ENCODE measurements around the gene PADI3.
"Not testable (repeated sequence)": the region's sequence is repeated elsewhere in the genome, so short reads cannot be mapped to it uniquely, and the experiment has no call there.

The PADI3 gene

DNA sequence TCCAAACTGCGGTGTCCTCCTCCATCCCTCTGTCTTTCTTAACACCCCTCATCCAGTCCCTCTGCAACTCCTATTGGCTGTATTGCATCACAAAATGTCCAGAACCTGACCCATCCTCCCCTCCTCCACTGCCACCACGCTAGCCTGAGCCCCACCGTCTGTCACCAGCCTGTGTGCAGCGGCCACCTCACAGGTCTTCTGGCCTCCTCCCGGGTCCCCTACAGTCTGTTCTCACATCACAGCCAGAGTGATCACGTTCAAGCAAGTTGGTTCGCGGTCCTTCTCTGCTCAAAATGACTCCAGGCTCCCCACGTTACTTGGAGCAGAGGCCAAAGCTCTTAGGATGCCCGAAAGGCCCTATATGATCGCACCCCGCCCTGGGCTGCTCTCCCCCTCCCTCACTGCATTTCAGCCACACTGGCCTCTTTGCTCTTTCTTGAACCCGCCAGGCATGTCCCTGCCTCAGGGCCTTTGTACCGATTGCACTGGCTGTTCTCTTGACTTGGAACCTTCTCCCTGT, 56.7 kb downstream of the PADI3 start:
- no peak for DNase-seq

DNA sequence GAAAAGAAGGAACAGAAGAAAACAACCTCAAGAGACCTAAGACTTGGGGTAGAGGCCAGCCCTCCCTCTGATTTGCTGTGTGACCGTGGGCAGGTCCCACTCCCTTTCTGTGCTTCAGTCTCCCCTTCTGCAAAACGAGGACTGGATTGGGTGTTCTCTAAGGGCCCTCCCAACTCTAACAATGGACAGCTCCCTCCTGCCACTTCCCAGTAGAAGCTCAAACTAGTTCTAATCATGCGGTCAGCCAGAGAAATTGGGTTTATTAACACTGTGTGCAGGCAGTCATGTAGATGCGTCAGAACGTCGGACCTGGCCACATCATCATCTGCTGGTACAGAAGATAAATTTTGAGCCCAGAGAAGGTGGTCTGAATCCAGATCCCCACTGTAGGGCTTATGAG, 57.5 kb downstream of the PADI3 start:
- DNase-seq = no peak

DNA sequence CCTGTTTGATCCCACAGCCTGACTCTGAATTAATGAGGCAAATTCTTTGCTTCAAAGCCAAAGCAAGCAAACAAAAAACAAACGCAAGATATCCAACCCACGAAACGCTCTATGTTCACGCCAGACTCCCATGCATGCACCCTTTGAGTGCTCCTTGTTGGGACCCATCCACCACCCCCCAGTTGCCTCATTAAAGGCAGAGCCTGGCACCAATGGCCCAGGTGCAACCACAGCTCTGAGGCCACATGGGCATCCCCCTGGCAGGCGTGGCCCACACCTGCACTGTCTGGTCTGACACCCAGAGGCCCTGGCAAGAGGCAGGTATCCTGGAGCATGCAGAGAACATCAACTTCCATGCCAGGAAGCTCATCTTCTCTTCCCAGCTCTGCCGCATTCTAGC, 58.0 kb downstream of the PADI3 start:
- DNase-seq = no peak

DNA sequence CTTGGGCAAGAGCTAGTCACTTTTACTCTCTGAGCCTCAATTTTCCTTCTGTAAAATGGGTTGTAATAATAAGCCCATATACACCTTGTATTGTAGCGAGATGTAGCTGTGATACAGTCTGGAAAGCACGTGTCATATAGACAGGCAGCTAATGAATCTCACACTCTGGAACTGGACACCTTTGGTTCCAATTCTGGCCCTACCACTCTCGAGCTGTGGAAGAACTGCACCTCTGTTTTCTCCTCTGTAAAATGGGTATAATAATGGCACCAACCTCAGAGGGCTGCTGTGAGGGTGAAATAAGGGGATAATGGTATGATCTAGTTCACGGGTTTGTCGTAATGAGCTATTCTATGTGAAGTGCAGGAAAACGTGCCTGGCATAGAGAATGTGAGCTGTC, 58.4 kb downstream of the PADI3 start:
- no peak for DNase-seq

DNA sequence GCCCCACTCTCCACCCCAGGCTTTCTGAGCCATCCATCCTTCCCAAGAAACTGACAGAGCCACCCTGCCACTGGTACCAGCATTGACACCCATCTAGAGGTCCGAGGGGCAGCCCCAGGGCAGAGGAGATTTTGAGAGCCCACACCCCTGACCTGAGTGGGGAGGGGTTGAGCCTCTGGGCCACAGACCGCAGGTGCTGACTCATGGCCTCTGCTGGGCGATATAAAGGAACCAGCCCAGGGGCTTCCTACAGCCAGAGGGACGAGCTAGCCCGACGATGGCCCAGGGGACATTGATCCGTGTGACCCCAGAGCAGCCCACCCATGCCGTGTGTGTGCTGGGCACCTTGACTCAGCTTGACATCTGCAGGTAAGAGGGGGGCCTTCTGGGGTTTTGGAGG, 59.0 kb downstream of the PADI3 start, which contains the start of gene PADI4:
Gene PADI4 (plus strand): TSS at position 252 of the 400 bp plus-strand sequence. CDS start 26 bp downstream, at position 278.
- no peak for DNase-seq

DNA sequence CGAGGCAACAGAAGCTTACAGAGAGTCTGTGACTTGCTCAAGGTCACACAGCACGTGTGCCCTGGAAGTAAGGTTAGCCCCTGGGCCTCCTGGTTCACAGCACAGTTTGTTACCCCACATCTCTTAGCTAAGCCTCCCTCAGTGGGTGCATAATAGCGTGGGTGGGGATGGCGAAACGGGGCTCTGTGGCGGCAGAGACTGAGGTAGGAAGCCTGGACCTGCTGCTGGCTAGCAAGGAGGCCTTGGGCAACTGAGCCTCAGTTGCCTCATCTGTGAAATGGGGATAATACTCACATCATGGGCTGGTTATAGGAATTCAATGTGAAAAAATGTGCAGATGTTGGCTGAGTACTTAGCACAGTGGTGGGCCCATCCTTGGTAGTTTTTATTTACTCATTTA, 59.7 kb downstream of the PADI3 start:
- DNase-seq = no peak

DNA sequence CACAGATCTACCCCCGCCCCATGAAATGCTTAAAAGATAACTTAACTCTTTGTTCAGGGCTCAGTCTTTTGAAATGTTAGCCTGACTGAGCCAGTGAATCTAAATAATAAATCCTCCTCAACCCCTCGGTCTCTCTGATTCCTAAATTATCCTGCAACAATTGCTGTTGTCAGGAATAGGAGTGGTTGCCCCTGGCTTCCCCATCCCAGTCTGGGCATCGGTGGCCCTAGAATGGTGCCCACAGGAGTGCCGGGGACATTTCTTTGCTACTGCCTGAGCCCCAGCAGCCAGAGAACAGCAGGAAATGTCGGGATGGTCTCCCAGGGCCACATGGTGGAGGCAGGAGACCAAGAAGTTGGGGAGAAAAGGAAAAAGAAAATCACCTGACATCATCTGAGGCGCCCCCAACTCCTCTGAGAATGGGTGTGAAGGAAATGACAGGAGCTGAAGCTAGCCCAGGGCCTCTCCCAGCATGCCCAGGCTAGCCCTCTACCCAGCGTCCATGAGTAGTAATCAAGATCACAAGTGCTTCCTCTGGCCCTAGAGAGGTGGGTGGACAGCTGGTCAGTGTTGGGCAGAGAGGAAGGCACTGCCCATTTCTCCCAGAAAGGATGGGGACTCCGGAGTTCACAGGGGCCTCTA, 60.6 kb downstream of the PADI3 start:
- no peak for DNase-seq

DNA sequence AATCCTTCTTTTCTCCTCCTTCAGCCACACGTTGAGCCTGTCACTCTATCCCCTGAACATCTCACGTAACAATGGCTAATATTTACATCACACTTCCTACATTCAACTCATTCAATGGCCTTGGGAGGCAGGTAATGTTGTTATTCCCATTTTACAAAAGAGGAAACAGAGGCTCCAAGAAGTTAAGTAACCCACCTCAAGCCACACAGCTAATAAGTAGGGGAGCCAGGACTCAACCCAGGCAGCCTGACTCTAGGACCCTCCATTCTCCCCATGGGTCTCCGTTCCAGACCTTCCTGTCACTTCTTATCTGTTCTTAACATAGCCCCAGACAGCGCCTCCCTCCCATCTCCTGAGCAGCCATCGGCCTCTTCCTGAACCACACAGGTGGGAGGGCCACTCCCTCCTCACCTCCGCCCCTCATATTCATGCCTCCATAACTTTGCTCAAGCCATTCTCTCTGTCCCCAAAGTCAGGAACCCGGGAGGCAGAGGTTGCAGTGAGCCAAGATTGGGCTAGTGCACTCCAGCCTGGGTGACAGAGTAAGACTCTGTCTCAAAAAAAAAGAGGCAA, 61.3 kb downstream of the PADI3 start:
- DNase-seq = no peak

DNA sequence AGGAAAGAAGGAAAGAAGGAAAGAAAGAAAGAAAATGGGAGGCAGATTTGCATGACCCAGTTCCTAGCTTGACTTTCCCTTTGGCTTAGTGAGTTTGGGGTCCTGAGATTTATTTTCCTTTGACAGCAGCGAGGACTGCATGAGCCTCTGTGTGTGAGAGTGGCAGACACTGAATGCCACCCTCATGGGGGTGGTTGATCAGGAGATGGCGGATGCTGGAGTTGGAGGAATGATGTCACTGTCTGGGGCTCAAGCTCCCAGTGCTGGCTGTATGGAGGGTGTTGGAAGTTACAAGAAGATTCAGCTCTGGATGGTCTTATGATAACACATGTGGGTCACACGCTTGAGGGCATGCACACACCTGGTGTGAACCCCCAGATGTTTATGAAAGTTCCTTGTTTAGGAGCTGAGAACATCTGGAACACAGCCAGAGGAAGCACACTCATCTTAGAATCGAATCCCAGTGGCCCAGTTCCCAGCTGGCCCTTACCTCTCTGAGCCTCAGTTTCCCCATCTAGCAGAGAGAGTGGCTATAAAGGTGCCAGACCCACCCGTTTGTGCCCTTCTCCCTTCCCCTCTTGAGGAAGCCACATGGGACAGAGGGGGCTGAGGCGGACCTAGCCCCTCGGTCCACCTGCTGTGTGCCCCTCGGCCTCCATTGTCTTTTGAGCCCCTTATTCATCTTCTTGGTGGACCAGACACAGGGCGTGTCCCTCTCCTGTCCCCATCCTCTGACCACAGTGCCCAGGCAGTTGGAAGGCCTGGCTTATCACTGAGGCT, 64.8 kb downstream of the PADI3 start:
- DNase-seq = no peak

DNA sequence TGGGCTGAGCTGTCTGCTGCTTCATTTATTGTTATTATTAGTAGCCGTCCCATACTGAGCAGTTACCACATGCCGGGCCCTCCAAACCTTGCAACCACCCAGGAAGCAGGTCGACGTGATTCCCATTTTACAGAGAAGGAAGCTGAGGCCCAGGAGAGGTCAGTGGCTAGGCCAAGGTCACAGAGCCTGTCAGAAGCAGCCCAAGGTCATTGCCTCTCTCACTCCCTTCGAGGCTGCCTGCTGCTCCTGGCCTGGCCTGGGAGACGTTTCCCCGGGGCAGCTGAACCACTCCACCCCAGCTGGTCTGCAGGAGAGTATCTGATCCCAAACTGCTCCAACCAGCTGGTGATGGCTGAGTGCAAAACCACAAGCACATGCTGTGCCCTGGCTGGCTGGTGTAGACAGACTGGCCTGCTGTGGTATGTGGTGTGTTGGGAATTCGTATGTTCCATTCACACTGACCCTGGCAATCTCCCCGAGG, 65.6 kb downstream of the PADI3 start:
- DNase-seq = no peak

DNA sequence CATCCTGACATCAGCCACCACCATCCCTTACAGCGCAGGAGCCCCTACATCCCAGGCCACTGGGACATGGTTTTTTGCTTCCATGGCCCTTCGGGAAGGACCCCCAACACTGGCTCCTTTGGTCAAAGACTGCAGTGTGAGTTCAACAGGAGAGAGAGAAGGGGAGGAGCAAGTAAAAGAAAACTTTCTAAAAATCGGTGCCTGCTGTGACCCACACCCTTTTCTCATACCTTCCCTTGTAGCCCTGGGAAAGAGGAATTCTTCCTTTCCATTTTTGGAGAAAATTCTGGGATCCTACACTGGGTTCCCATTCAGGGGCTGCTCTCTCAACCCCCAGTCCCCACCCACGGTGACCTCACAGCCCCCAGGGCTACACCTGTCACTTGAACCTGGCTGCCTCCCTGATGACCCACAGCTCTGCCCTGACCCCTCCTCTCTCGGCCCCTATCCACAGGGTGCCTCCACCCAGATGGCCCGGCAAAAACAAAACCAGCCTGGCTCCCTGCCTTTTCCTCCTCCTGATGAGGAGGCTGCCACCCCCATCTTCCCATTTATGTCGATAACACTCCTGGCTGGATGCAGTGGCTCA, 66.7 kb downstream of the PADI3 start:
- DNase-seq = no peak

DNA sequence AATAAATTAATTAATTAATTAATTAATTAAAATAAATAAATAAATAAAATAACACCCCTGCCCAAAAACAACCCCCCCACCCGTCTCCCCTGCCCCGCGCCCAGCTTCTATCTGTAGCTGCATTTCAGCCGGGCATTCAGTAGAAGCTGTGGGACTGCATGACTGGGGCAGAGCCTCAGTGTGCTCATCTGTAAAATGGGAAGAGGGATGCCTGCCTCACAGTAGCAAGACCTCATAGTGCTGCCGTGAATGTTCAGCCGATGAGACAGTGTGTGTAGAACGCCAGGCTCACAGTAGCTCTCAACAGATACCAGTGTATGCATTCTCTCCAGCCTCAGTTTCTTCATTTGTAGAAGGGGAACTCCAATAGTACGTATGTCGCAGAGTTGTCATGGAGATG, 67.8 kb downstream of the PADI3 start:
- no peak for DNase-seq

DNA sequence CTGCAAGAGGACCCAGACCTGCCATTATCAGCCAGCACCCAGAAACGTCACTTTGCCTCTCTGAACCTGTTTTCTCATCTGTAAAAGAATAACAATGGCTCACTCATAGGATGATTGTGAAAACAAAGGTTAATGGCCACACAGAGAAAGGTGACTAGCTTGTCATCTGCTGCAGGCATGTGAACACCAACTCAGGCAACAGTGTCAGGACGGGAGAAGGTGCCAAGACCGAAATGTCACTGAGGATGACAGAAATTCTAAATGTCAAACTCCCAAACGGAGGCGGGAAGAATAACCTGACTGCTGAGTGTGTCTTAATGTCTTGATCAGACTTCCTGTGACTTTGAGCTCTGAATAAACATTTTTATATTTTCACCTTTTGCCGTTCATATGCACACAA, 69.4 kb downstream of the PADI3 start:
- DNase-seq = no peak

DNA sequence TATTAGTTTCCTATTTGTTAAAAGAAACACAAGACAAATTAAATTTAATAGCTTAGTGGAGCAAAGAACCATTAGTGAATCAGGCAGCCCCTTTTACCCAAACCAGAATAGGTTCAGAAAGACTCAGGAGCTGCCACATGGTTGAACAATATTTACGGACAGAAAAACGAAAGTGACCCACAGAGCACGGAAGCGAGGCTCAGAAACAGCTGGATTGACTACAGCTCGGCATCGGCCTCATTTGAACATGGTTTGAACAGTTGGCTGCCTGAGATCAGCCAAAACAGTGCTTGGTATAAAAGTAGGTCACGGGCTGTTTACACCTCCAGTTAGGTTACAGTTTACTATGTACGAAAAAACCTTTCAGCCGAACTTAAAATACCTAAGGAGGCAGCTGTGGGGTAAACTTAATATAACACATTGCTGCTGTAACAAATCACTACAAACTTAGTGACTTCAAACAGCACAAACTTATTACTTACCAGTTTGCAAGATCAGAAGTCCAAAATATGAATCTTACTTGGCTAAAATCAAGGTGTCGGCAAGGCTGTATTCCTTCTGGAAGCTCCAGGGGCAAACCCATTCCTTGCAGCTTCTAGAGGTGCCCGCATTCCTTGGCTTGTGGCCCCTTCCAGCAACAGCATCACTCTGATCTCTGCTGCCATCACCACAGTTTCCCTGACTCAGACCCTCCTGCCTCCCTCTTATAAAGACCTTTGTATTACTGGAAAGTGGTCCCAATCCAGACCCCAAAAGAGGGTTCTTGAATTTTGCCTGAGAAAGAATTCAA, 70.9 kb downstream of the PADI3 start:
- no peak for DNase-seq

DNA sequence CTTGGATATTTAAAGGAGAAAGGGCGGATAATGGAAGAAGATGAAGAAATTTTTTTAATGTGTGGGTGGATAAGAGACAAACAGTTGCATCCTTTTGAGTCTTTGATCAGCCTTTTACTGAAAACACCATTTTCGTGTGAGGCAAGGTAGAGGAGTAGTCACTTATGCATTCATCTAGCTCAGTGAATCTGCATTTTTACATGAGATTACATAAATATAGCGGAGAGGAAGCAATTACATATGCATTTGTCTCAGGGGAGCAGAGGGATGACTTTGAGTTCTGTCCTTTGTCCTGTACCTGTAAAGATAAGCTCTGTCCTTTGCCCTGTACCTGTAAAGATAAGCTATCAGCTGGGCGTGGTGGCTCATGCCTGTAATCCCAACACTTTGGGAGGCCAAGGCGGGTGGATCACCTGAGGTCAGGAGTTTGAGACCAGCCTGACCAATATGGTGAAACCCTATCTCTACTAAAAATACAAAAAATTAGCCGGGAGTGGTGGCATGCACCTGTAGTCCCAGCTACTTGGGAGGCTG, 73.0 kb downstream of the PADI3 start:
- not testable (repeated sequence) for DNase-seq

DNA sequence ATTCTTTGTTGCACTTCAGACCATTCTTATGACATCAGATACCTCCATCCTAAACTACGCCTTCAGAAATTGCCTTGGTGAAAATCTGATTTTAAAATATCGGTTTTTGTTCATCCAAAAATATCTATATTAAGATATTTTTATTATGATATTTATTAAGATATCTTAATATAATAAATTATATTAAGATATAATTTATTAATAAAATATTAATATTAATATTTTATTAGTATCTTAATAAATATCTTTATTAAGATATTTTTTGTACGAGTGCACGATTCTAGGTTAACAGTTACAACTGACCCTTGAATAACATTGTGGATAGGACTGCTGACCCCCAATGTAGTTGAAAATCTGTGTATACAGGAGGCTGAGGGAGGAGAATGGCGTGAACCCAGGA, 80.0 kb downstream of the PADI3 start:
- DNase-seq = no peak

DNA sequence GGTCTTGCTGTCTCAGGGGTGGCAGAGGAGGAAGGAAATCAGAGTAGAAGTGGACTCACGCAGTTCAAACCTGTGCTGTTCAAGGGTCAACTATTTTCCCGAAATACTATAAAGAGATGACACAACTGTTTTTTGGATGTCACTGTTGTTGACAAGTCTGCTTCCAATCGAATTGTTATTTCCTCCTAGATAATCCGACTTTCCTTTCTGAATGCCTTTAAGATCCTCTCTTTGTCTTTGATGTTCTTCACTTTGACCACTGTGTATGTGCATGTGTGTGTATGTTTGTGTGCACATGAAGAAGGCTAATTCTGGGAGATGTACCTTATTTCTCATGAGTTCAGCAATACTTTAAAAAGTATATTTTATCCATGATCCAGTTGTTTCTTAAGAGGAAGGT, 80.7 kb downstream of the PADI3 start:
- no peak for DNase-seq

DNA sequence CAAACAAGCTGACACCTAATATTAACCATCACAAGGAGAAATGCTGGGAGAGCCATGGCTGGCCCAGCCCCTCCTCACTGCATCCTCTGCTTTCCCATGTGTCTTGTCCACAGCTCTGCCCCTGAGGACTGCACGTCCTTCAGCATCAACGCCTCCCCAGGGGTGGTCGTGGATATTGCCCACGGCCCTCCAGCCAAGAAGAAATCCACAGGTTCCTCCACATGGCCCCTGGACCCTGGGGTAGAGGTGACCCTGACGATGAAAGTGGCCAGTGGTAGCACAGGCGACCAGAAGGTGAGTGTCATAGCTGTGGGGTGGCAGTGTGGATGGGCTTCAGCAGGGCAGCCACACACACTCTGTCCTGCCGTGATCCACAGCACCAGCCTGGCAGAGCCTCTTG, 82.0 kb downstream of the PADI3 start:
- DNase-seq = no peak

DNA sequence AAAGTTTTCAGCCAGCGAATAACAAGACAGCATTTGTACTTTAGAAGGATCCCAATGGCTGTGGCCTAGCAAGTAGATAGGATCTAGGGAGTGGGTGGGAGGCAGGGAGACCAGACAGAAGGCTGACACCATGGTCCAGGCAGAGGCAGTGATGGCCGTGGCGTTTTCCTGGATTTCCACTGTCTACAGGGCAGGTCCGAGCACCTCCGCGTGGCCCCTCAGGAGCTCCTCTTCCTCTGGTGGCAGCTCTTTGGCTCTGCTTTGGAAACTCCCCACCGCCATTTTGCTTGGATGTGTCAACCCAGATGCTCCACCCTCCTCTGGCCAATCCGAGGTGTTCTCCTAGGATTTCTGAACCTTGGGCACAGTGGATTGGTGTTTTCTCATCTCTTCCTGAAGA, 84.2 kb downstream of the PADI3 start:
- DNase-seq = no peak
